Ishikawa (cell line): ENCODE results near the gene ACADVL.

ENCODE experiments used
- CEBPB ChIP-seq: IDR thresholded peaks from 2 replicates; pipeline ENCODE4 v1.6.1; 2012
- CREB1 ChIP-seq: IDR thresholded peaks from 2 replicates; pipeline ENCODE4 v1.6.1; 2012; ENCODE audit warnings: low read depth
- EGR1 ChIP-seq: IDR thresholded peaks from 2 replicates; pipeline ENCODE4 v1.6.1; 2012
- EP300 ChIP-seq: IDR thresholded peaks from 2 replicates; pipeline ENCODE4 v1.6.1; 2012; ENCODE audit warnings: borderline replicate concordance
- MAX ChIP-seq: IDR thresholded peaks from 2 replicates; pipeline ENCODE4 v1.6.1; 2012
- RAD21 ChIP-seq: IDR thresholded peaks from 2 replicates; pipeline ENCODE4 v1.6.1; 2012; ENCODE audit warnings: low read depth
- REST ChIP-seq: IDR thresholded peaks from 2 replicates; pipeline ENCODE4 v1.6.1; 2012; ENCODE audit warnings: low read depth, mild to moderate bottlenecking
- TAF1 ChIP-seq: IDR thresholded peaks from 2 replicates; pipeline ENCODE4 v1.6.1; 2012; ENCODE audit warnings: low read depth, mild to moderate bottlenecking
- TCF12 ChIP-seq: IDR thresholded peaks from 2 replicates; pipeline ENCODE4 v1.6.1; 2012; ENCODE audit warnings: low read depth
- USF1 ChIP-seq: IDR thresholded peaks from 2 replicates; pipeline ENCODE4 v1.6.1; 2012
- YY1 ChIP-seq: IDR thresholded peaks from 2 replicates; pipeline ENCODE4 v1.6.1; 2012; ENCODE audit warnings: low read depth

GRCh38 chr17:7266784-7267183 lies 47.0 kb downstream of the ACADVL start:
- TF ChIP-seq RAD21 (no peak), TAF1 (no peak), USF1 (no peak), REST (no peak), CREB1 (no peak), MAX (no peak), CEBPB (no peak), EP300 (no peak), TCF12 (no peak), EGR1 (no peak), YY1 (no peak)
